ENCODE data around the gene HABP2.

The HABP2 gene

GRCh38 chr10:113518816-113519591, 33.8 kb upstream of the HABP2 start:
- Histone ChIP-seq H3K4me3 (ENCODE audit: low read length) (no peak overlapping the region), H3K27me3 (ENCODE audit: insufficient read depth, low read length) (no peaks in the 10 kb centered on the region), H3K27ac (ENCODE audit: low read depth, low read length) (no peak overlapping the region), H3K4me1 (ENCODE audit: insufficient read depth, low read length) (no peaks in the 10 kb centered on the region), H3K9ac (ENCODE audit: low read depth, low read length) (no peak overlapping the region), H3K36me3 (ENCODE audit: insufficient read depth, low read length) (no peaks in the 10 kb centered on the region), H3K9me3 (ENCODE audit: insufficient read depth, low read depth, low read length) (no peaks in the 10 kb centered on the region)
- WGBS = 91% methylated on average over 10 of the region's 10 CpGs

DNA sequence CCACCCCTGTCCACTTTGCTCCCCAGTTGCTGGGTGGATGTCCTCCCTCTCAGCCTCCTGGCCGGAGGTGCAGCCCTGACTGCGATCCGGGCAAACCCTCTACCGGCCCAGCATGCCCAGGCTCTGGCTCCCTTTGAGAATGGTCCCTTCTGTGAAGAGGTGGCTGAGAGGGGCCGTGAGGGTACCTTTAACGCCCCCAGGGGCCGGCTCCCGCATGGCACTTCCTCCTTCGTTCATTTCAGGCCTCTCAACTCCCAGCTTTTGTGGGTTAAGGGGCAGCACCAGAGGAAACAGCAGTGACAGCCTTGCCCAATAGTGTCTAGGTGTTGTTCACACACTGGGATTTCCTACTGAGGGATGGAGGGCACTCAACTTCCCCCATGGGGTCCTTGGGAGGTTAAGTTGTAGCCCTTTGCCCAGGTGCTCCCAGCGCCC, 33.2 kb upstream of the HABP2 start:
- Histone ChIP-seq H3K9me3 (ENCODE audit: insufficient read depth, low read depth, low read length) (no peaks in the 10 kb centered on the region), H3K4me3 (ENCODE audit: low read length) (no peak overlapping the region), H3K9ac (ENCODE audit: low read depth, low read length) (no peak overlapping the region), H3K27me3 (ENCODE audit: insufficient read depth, low read length) (no peaks in the 10 kb centered on the region), H3K36me3 (ENCODE audit: insufficient read depth, low read length) (no peaks in the 10 kb centered on the region), H3K4me1 (ENCODE audit: insufficient read depth, low read length) (no peaks in the 10 kb centered on the region), H3K27ac (ENCODE audit: low read depth, low read length) (no peak overlapping the region)
- 90% methylated on average over 10 of the region's 10 CpGs for WGBS

DNA sequence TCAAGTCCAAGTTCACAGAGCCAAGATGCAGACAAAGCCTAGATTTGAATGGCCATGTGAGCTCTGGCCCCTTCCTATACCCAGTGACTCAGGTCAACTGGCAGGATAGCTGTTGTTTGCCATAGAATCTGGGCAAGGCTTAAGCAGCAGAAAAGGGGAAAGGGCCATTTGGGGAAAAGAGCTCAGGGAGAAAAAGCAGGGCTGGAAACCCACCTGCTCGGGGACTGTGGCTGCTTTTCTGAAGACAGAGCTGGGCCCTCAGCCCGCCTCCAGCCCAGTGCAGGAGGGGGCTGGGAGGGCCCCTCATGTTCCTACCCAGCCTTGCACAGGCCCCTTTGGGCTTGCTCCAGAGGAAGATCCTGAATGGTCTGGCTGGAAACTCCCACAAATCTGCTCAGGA, 32.6 kb upstream of the HABP2 start:
- H3K27ac ChIP-seq (ENCODE audit: low read depth, low read length) = no peak overlapping the region
- no peaks in the 10 kb centered on the region for H3K27me3 ChIP-seq (ENCODE audit: insufficient read depth, low read length)
- no peaks in the 10 kb centered on the region for H3K36me3 ChIP-seq (ENCODE audit: insufficient read depth, low read length)
- no peak overlapping the region for H3K4me3 ChIP-seq (ENCODE audit: low read length)
- no peaks in the 10 kb centered on the region for H3K4me1 ChIP-seq (ENCODE audit: insufficient read depth, low read length)
- no peaks in the 10 kb centered on the region for H3K9me3 ChIP-seq (ENCODE audit: insufficient read depth, low read depth, low read length)
- WGBS = 89% methylated on average over 2 of the region's 2 CpGs
- no peak overlapping the region for H3K9ac ChIP-seq (ENCODE audit: low read depth, low read length)

- Histone ChIP-seq H3K4me3 (ENCODE audit: low read length) (no peak overlapping the region), H3K27ac (ENCODE audit: low read depth, low read length) (no peak overlapping the region), H3K9me3 (ENCODE audit: insufficient read depth, low read depth, low read length) (no peaks in the 10 kb centered on the region), H3K27me3 (ENCODE audit: insufficient read depth, low read length) (no peaks in the 10 kb centered on the region), H3K4me1 (ENCODE audit: insufficient read depth, low read length) (no peaks in the 10 kb centered on the region), H3K36me3 (ENCODE audit: insufficient read depth, low read length) (no peaks in the 10 kb centered on the region), H3K9ac (ENCODE audit: low read depth, low read length) (no peak overlapping the region)
- 68% methylated on average over 8 of the region's 8 CpGs for WGBS
These were observed 32.0 kb upstream of the HABP2 start for GRCh38 chr10:113520690-113521474.

DNA sequence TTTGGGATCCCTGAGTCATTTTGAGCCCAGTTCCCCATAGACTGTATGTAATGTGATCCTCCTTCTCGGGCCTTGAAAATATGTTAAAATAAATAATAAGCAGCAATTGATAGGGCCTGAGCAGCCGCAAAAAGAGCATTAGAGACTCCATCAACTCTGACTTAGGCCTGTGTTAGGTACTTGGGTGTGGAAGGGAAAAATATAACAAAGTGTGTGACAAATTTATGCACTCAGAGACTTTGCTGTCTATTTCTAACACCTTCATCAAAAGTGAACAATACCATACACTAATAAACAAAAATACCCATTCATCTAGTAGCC, 31.4 kb upstream of the HABP2 start:
- no peak overlapping the region for H3K27ac ChIP-seq (ENCODE audit: low read depth, low read length)
- 52% methylated on average over 2 of the region's 2 CpGs for WGBS
- H3K9ac ChIP-seq (ENCODE audit: low read depth, low read length) = no peak overlapping the region
- no peaks in the 10 kb centered on the region for H3K36me3 ChIP-seq (ENCODE audit: insufficient read depth, low read length)
- H3K4me3 ChIP-seq (ENCODE audit: low read length) = no peak overlapping the region
- no peaks in the 10 kb centered on the region for H3K4me1 ChIP-seq (ENCODE audit: insufficient read depth, low read length)
- no peaks in the 10 kb centered on the region for H3K27me3 ChIP-seq (ENCODE audit: insufficient read depth, low read length)
- no peaks in the 10 kb centered on the region for H3K9me3 ChIP-seq (ENCODE audit: insufficient read depth, low read depth, low read length)

GRCh38 chr10:113522460-113522859, 30.4 kb upstream of the HABP2 start:
- no peaks in the 10 kb centered on the region for H3K27me3 ChIP-seq (ENCODE audit: insufficient read depth, low read length)
- 89% methylated on average over 4 of the region's 4 CpGs for WGBS
- no peak overlapping the region for H3K9ac ChIP-seq (ENCODE audit: low read depth, low read length)
- no peak overlapping the region for H3K27ac ChIP-seq (ENCODE audit: low read depth, low read length)
- no peaks in the 10 kb centered on the region for H3K9me3 ChIP-seq (ENCODE audit: insufficient read depth, low read depth, low read length)
- H3K36me3 ChIP-seq (ENCODE audit: insufficient read depth, low read length) = no peaks in the 10 kb centered on the region
- no peaks in the 10 kb centered on the region for H3K4me1 ChIP-seq (ENCODE audit: insufficient read depth, low read length)
- no peak overlapping the region for H3K4me3 ChIP-seq (ENCODE audit: low read length)

DNA sequence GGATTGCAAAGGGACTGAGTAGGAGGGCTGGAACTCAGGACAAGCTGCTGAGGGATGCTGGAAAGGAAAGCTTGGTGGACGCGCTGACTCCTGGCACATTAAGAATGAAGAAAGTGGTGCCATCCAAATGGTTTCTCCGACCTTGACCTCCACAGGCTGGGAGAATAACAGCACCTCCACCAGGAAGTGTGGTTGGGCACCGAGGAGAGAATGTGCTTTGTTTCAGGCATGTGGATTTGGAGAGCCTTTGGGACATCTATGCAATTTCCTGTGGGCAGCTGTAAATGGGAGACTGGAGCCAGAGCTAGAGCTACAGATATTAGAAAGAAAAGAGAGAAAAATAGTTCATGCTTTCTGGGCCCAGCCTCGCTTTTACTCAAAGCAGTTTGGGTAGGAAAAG, 29.8 kb upstream of the HABP2 start:
- H3K4me3 ChIP-seq (ENCODE audit: low read length) = no peak overlapping the region
- H3K36me3 ChIP-seq (ENCODE audit: insufficient read depth, low read length) = no peaks in the 10 kb centered on the region
- WGBS = 87% methylated on average over 5 of the region's 5 CpGs
- no peak overlapping the region for H3K27ac ChIP-seq (ENCODE audit: low read depth, low read length)
- no peaks in the 10 kb centered on the region; the same call in 1 of the 2 replicates for H3K27me3 ChIP-seq (ENCODE audit: insufficient read depth, low read length)
- no peaks in the 10 kb centered on the region for H3K9me3 ChIP-seq (ENCODE audit: insufficient read depth, low read depth, low read length)
- no peaks in the 10 kb centered on the region for H3K4me1 ChIP-seq (ENCODE audit: insufficient read depth, low read length)
- H3K9ac ChIP-seq (ENCODE audit: low read depth, low read length) = no peak overlapping the region

DNA sequence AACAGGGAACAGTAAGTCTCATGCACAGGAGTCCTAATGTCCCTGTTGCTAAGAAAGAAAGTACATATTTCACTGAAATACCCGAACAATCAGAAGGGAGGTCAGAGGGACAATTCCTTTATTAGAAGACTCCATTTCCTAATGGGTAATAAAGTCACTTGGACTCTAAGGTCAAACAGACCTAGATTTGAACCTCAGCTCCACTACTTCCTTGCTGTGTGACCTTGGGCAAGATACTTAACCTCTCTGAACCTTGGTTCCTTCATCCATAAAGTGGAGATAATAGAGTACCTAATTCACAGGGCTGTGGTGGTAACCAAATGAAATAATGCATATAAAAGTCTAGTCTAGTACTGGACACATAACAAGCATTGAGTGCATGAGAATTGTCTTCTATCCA, 29.2 kb upstream of the HABP2 start:
- Histone ChIP-seq H3K4me1 (ENCODE audit: insufficient read depth, low read length) (no peaks in the 10 kb centered on the region), H3K4me3 (ENCODE audit: low read length) (no peak overlapping the region), H3K27me3 (ENCODE audit: insufficient read depth, low read length) (no peaks in the 10 kb centered on the region; the same call in 1 of the 2 replicates), H3K36me3 (ENCODE audit: insufficient read depth, low read length) (no peaks in the 10 kb centered on the region), H3K9ac (ENCODE audit: low read depth, low read length) (no peak overlapping the region), H3K27ac (ENCODE audit: low read depth, low read length) (no peak overlapping the region), H3K9me3 (ENCODE audit: insufficient read depth, low read depth, low read length) (no peaks in the 10 kb centered on the region)
- 100% methylated on average over 1 of the region's 1 CpG for WGBS

DNA sequence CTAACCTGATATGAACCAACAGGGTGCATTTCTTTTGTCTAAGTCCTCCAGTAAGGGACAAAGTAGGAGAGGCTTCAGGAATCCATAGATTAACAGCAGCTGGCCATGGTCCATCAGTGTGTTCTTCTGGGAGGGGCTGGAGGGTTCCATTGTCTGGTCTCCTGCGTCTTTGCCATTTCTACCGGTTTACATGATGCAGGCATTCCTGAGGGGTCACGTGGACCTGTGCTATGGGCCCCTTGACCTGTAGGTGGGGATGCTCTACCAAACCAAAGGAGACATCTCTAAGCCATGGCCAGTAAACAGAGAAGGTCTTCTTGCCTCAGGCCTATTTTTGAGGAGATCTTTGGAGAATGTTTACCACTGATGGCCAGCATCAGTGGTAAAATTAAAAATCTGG, 28.7 kb upstream of the HABP2 start:
- H3K4me1 ChIP-seq (ENCODE audit: insufficient read depth, low read length) = no peaks in the 10 kb centered on the region
- H3K36me3 ChIP-seq (ENCODE audit: insufficient read depth, low read length) = no peaks in the 10 kb centered on the region
- 31% methylated on average over 3 of the region's 3 CpGs for WGBS
- no peak overlapping the region for H3K9ac ChIP-seq (ENCODE audit: low read depth, low read length)
- H3K27me3 ChIP-seq (ENCODE audit: insufficient read depth, low read length) = no peaks in the 10 kb centered on the region; the same call in none of the 2 replicates
- no peak overlapping the region for H3K4me3 ChIP-seq (ENCODE audit: low read length)
- no peaks in the 10 kb centered on the region for H3K9me3 ChIP-seq (ENCODE audit: insufficient read depth, low read depth, low read length)
- H3K27ac ChIP-seq (ENCODE audit: low read depth, low read length) = no peak overlapping the region

DNA sequence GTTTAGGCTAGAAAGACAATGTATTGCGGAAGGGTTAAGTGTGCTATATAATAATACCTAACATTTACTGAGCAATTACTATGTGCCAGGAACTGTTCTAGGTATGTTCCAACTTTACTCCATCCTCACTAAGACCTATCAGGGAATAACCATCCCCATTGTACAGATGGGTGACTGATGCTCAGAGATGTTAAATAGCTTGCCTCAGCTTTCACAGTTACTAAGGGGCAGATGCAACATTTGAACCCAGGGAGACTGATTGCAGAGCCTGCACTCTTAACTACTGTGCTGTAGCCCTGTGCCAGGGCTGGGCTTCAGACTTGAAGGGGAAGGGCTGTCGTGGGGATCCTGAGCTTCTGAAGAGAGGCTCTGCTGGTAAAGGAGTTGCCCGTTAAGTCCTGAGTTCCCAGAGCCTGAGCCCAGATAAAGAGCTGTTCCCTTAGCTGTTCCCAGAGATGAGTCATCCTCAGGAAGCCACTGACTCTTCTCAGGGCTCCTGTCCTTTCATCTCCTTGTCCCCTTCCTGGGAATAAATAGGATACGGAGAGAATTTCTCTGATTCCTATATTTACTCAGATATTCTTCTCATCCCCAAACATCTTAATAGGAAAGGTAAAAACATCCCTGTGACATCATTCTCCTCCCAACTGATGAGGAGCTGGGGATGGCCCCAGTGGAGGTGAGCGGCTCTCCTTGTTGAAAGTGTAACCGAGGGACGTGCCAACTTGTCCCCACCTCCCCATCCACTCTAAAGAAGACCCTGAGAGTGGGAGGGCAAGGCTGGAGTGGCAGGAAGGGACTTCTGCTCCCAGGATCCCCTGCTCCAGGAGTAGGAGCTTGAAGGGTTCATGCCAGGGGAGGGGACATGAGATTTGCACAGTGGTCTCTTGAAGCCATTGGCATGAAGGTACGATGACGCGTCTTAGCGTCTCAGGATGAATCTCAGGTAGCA, 28.0 kb upstream of the HABP2 start:
- 86% methylated on average over 7 of the region's 11 CpGs for WGBS
- H3K27me3 ChIP-seq (ENCODE audit: insufficient read depth, low read length) = no peaks in the 10 kb centered on the region; the same call in none of the 2 replicates

GRCh38 chr10:113525713-113526112, 27.1 kb upstream of the HABP2 start:
- 92% methylated on average over 4 of the region's 5 CpGs for WGBS
- no peak overlapping the region for H3K9ac ChIP-seq (ENCODE audit: low read depth, low read length)
- no peak overlapping the region for H3K4me3 ChIP-seq (ENCODE audit: low read length)
- H3K36me3 ChIP-seq (ENCODE audit: insufficient read depth, low read length) = no peaks in the 10 kb centered on the region
- H3K4me1 ChIP-seq (ENCODE audit: insufficient read depth, low read length) = no peaks in the 10 kb centered on the region
- no peaks in the 10 kb centered on the region for H3K9me3 ChIP-seq (ENCODE audit: insufficient read depth, low read depth, low read length)
- H3K27ac ChIP-seq (ENCODE audit: low read depth, low read length) = no peak overlapping the region
- peaks cover 4% of the 10 kb centered on the region for H3K27me3 ChIP-seq (ENCODE audit: insufficient read depth, low read length)

More for the DNA sequence above, 28.0 kb upstream of the HABP2 start:
- no peaks in the 10 kb centered on the region for H3K4me1 ChIP-seq (ENCODE audit: insufficient read depth, low read length)
- no peak overlapping the region for H3K9ac ChIP-seq (ENCODE audit: low read depth, low read length)
- no peak overlapping the region for H3K4me3 ChIP-seq (ENCODE audit: low read length)
- no peak overlapping the region for H3K27ac ChIP-seq (ENCODE audit: low read depth, low read length)
- no peaks in the 10 kb centered on the region for H3K9me3 ChIP-seq (ENCODE audit: insufficient read depth, low read depth, low read length)
- no peaks in the 10 kb centered on the region for H3K36me3 ChIP-seq (ENCODE audit: insufficient read depth, low read length)

All from HUES64 (cell line).